ENCODE data around the gene PTBP3.

- TF ChIP-seq CTCF (IDR thresholded peaks at IDR 0.05; ENCODE audit: low read depth, low read length), result no peak
- no peak for TF ChIP-seq POLR2A (IDR thresholded peaks at IDR 0.05; ENCODE audit: extremely low read depth, insufficient read length)
- no peak for TF ChIP-seq MAX (IDR thresholded peaks at IDR 0.05; ENCODE audit: low read depth, low read length)
Measured at GRCh38 chr9:112332674-112332976, 794 bp downstream of the PTBP3 start.

Data from NB4 (cell line).